ENCODE measurements around the gene ACBD5. TPM values are rescaled to one million over a fixed set of nuclear protein-coding genes. Genes with fewer than 3 reads are reported as not detected.
"Not testable (repeated sequence)": the region's sequence is repeated elsewhere in the genome, so short reads cannot be mapped to it uniquely, and the experiment has no call there.

ACBD5 gene
- total RNA-seq, 1 donor = 26.8 TPM

DNA sequence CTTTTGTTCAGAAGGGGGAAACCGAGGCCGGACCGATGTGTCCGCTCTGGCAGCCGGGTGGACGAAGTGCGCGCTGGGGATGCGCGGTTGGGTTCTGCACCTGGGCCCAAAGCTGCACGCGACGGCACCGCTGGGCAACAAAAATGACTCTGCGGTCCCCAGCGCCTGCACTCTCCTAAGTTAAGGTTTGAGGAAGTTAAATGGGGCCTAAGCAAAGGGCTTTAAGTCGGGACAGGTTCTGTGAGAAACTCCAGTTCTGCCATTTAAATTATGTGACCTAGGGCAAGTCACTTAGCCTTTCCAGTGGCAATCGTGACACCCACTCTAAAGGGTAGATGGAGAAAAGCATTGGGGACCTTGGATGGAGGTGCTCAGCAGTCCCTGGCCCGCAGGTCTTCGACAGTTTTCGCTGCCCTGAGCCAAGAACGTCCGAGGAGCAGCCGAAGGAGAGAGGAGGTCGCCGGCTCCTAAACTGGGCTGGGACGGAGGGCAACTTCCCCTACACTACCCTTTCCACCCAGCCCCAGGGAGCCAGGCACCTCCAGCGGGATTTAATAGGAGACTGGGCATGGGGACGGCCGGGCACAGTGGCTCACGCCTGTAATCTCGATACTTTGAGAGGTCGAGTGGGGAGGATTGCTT lies 534 bp upstream of the ACBD5 start:
- TF ChIP-seq, protein P1, sequence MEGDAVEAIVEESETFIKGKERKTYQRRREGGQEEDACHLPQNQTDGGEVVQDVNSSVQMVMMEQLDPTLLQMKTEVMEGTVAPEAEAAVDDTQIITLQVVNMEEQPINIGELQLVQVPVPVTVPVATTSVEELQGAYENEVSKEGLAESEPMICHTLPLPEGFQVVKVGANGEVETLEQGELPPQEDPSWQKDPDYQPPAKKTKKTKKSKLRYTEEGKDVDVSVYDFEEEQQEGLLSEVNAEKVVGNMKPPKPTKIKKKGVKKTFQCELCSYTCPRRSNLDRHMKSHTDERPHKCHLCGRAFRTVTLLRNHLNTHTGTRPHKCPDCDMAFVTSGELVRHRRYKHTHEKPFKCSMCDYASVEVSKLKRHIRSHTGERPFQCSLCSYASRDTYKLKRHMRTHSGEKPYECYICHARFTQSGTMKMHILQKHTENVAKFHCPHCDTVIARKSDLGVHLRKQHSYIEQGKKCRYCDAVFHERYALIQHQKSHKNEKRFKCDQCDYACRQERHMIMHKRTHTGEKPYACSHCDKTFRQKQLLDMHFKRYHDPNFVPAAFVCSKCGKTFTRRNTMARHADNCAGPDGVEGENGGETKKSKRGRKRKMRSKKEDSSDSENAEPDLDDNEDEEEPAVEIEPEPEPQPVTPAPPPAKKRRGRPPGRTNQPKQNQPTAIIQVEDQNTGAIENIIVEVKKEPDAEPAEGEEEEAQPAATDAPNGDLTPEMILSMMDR (IDR thresholded peaks at IDR 0.05; ENCODE audit: insufficient read depth, low read length) = no peak
- peak overlapping the region; percentile 88 for H3K4me3 ChIP-seq (ENCODE audit: low read depth, low read length)
- peak; percentile 26 for DNase-seq (ENCODE audit: low read depth)

DNA sequence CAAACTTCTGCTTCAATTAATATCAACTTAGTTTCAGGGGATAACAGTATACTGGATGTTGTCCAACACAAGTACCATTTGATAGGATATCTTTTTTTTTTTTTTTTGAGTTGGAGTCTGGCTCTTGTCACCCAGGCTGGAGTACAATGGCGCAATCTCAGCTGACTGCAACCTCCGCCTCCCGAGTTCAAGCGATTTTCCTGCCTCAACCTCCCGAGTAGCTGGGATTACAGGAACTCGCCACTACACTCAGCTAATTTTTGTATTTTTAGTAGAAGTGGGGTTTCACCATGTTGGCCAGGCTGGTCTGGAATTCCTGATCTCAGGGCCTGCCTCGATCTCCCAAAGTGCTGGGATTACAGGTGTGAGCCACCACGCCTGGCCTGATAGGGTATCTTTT lies 3.1 kb downstream of the ACBD5 start:
- DNase-seq (ENCODE audit: low read depth) = not testable (repeated sequence)

GRCh38 chr10:27236589-27237128 lies 3.9 kb downstream of the ACBD5 start:
- DNase-seq (ENCODE audit: low read depth); H3K4me3 ChIP-seq (ENCODE audit: low read depth, low read length): not testable (repeated sequence)

More for the DNA sequence above, 3.1 kb downstream of the ACBD5 start:
- H3K4me3 ChIP-seq (ENCODE audit: low read depth, low read length) = not testable (repeated sequence)

DNA sequence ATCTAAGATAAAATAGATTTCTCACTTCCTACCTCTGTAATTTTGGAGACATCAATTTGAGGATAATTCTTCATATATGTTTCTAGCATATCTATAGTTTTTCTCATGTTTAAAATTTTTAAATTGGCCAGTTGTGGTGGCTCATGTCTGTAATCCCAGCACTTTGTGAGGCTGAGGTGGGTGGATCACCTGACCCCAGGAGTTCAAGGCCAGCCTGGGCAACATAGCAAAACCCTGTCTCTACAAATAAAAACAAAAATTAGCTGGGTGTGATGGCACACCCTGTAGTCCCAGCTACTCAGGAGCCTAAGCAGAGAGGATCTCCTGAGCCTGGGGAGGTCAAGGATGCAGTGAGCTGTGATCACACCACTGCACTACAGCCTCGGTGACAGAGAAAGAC lies 4.9 kb downstream of the ACBD5 start:
- TF ChIP-seq, protein P1 (IDR thresholded peaks at IDR 0.05; ENCODE audit: insufficient read depth, low read length) = no peak
- no peak for DNase-seq (ENCODE audit: low read depth)

GRCh38 chr10:27230022-27230421 lies 10.6 kb downstream of the ACBD5 start:
- TF ChIP-seq, protein P1 (IDR thresholded peaks at IDR 0.05; ENCODE audit: insufficient read depth, low read length) = no peak
- DNase-seq (ENCODE audit: low read depth) = no peak
- no peak overlapping the region for H3K4me3 ChIP-seq (ENCODE audit: low read depth, low read length)

More for the DNA sequence above, 4.9 kb downstream of the ACBD5 start:
- no peak overlapping the region for H3K4me3 ChIP-seq (ENCODE audit: low read depth, low read length)

DNA sequence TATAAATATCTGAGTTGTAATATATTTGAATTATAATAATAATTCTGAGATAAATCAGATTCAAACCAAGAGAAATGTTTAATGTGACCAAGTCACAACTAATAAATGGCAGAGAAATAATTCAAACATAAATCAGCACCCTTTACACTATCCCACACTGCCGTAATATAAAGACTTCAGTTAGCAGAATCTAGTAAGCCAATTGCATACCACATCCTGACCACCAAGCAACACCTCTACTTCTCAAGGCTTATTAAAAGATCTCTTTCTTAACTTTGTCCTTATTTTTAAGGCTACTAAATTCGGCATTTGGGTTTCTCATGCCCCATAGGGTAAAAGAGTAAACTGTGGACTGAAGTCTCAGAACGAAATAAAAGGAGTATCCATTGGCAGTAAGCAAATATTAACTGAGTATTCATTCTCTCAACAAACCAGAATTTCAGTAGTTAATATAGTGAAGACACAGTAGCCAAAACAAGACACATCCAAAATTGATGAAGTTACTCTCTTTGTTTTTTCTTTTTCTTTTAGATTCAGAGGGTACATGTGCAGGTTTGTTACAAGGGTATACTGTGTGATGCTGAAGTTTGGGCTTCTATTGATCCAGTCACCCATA lies 14.8 kb downstream of the ACBD5 start:
- DNase-seq (ENCODE audit: low read depth) = no peak
- H3K4me3 ChIP-seq (ENCODE audit: low read depth, low read length) = no peak overlapping the region
- TF ChIP-seq, protein P1 (IDR thresholded peaks at IDR 0.05; ENCODE audit: insufficient read depth, low read length) = no peak

DNA sequence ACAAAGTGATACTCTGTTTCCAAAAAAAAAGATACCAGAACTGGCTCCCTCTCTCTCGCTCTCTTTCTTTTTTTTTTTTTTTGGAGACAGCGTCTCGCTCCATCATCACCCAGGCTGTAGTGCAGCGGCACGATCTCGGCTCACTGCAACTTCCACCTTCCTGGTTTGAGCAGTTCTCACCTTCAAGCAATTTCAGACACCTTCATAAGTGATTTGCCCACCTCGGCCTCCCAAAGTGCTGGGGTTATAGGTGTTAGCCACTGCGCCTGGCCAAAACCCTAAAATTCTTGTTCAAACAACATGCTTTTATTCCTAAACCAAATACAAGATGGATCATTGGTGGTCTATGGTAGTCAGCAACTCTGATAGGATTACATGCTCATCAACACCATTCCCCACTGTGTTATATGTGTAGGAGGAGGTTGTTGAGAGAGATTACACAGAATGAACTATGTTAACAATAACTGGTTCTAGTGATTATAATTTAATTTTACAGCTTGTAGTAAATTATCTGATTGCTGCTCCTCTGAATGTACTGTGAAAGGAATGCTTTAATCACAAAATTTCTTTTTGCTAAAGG lies 15.5 kb downstream of the ACBD5 start:
- no peak overlapping the region for H3K4me3 ChIP-seq (ENCODE audit: low read depth, low read length)
- TF ChIP-seq, protein P1 (IDR thresholded peaks at IDR 0.05; ENCODE audit: insufficient read depth, low read length) = no peak
- DNase-seq (ENCODE audit: low read depth) = no peak

All from fibroblast of the aortic adventitia (primary cell).